A549 (cell line): ENCODE measurements around the gene LILRA6. TPM values are rescaled to one million over a fixed set of nuclear protein-coding genes. Genes with fewer than 3 reads are reported as not detected.

Source experiments
- ATAC-seq, 2 experiments: fragments of 200-7000 bp in 1 of 2; fragments of >200 bp in 1 of 2; cut with Nextera tagmentation in 1 of 2; cut with Tn5 transposase in 1 of 2; 3 replicates each; pipeline versions ENCODE4 v1.8.0 to v1.9.1; 2018 to 2020; ENCODE audit warnings: mild to moderate bottlenecking in 1 of 2, moderate library complexity in 1 of 2
- CTCF ChIA-PET: fragments of 300-600 bp; sonication (Branson Sonifier 250); formaldehyde crosslinking; extraction: SDS; loops from one replicate; lab custom pipeline; 2021; ENCODE audit warnings: antibody characterized with exemption, inconsistent platforms; lab: Yijun Ruan, JAX
- POLR2A ChIA-PET: fragments of 350-600 bp; formaldehyde crosslinking; extraction: SDS; loops from one replicate; lab custom pipeline; 2021; ENCODE audit warnings: antibody characterized with exemption, inconsistent platforms; lab: Yijun Ruan, JAX
- DNase-seq, 2 experiments: peaks; one replicate each; pipeline versions ENCODE4 v3.0.0 to v3.0.0-alpha.2; 2011 to 2016; ENCODE audit warnings: low read depth in 1 of 2, low spot score in 1 of 2
- FAIRE-seq: peaks from 2 replicates; lab custom pipeline; 2011; peaks lifted over from hg19 to GRCh38; lab: Jason Lieb, UNC
- H3K27ac ChIP-seq, 2 experiments: fragments of >200 bp; sonication (Bioruptor Twin); formaldehyde crosslinking; 3 replicates each; pipeline ENCODE4 v1.5.1; 2016 to 2017
- H3K4me1 ChIP-seq: fragments of >200 bp; sonication (Bioruptor Twin); formaldehyde crosslinking; 3 replicates; pipeline ENCODE4 v1.6.1; 2016
- H3K4me2 ChIP-seq: fragments of >200 bp; sonication (Bioruptor Twin); formaldehyde crosslinking; 3 replicates; pipeline ENCODE4 v1.6.1; 2016
- H3K4me3 ChIP-seq: fragments of >200 bp; sonication (Bioruptor Twin); formaldehyde crosslinking; 3 replicates; pipeline ENCODE4 v1.5.1; 2016
- H3K9me3 ChIP-seq: fragments of >200 bp; sonication (Bioruptor Twin); formaldehyde crosslinking; 3 replicates; pipeline ENCODE4 v1.6.1; 2016
- CEBPB ChIP-seq, 2 experiments: fragments of >200 bp in 1 of 2; sonication (Bioruptor Twin) in 1 of 2; formaldehyde crosslinking in 1 of 2; IDR thresholded peaks; 2 replicates each; pipeline ENCODE4 v1.6.1; 2012 to 2016
- ESRRA ChIP-seq: fragments of 150-350 bp; IDR thresholded peaks from 2 replicates; pipeline ENCODE4 v1.6.1; 2014; ENCODE audit warnings: mild to moderate bottlenecking, low read length, borderline replicate concordance
- FOSL2 ChIP-seq, 2 experiments: fragments of 450-650 bp in 1 of 2; fragments of >200 bp in 1 of 2; sonication (Bioruptor Twin) in 1 of 2; formaldehyde crosslinking; IDR thresholded peaks; 2 replicates each; pipeline versions ENCODE4 v1.5.0 to v1.6.1; 2016 to 2020; ENCODE audit warnings: mild to moderate bottlenecking in 1 of 2, moderate library complexity in 1 of 2
- GATA3 ChIP-seq: IDR thresholded peaks from 2 replicates; pipeline ENCODE4 v1.6.1; 2012; ENCODE audit warnings: borderline replicate concordance
- HOXA7 ChIP-seq: fragments of 250-450 bp; sonication (Bioruptor Pico); IDR thresholded peaks from 2 replicates; pipeline ENCODE4 v1.5.0; 2020; ENCODE audit warnings: mild to moderate bottlenecking, moderate library complexity
- HOXB5 ChIP-seq: fragments of 250-450 bp; sonication (Bioruptor Pico); IDR thresholded peaks from 2 replicates; pipeline ENCODE4 v1.5.0; 2020; ENCODE audit warnings: mild to moderate bottlenecking, moderate library complexity
- JUN ChIP-seq, 2 experiments: fragments of >200 bp; sonication (Bioruptor Twin); formaldehyde crosslinking; IDR thresholded peaks; 2 replicates in 1 of 2; 3 replicates in 1 of 2; pipeline ENCODE4 v1.6.1; 2016 to 2017
- KDM1A ChIP-seq: fragments of 200-600 bp; sonication (generic); IDR thresholded peaks from 2 replicates; pipeline ENCODE4 v1.6.1; 2016; ENCODE audit warnings: low read depth, mild to moderate bottlenecking
- KDM5A ChIP-seq: fragments of 200-600 bp; sonication (generic); IDR thresholded peaks from 2 replicates; pipeline ENCODE4 v1.6.1; 2016; ENCODE audit warnings: antibody characterized with exemption, mild to moderate bottlenecking
- NFE2L2 ChIP-seq: fragments of 150-350 bp; conservative IDR thresholded peaks from 2 replicates; pipeline ENCODE4 v1.6.1; 2014; ENCODE audit warnings: low read length
- POLR2A ChIP-seq: IDR thresholded peaks from 2 replicates; pipeline ENCODE4 v1.6.1; 2012; ENCODE audit warnings: mild to moderate bottlenecking, low read length
- POLR2AphosphoS2 ChIP-seq: conservative IDR thresholded peaks from 2 replicates; pipeline ENCODE4 v1.6.1; 2012; ENCODE audit warnings: low read length, improper control_type of control experiment, inconsistent platforms
- RFX5 ChIP-seq: fragments of 450-650 bp; IDR thresholded peaks from 2 replicates; pipeline ENCODE4 v1.7.1; 2014; ENCODE audit warnings: antibody characterized with exemption, mild to moderate bottlenecking, moderate library complexity
- SREBF2 ChIP-seq: fragments of 450-650 bp; IDR thresholded peaks from 2 replicates; pipeline ENCODE4 v1.6.1; 2014; ENCODE audit warnings: mild to moderate bottlenecking, moderate library complexity
- TP53 ChIP-seq: fragments of 250-450 bp; sonication (Bioruptor Pico); IDR thresholded peaks from 2 replicates; pipeline ENCODE4 v1.5.0; 2021; ENCODE audit warnings: mild to moderate bottlenecking, moderate library complexity
- ZSCAN20 ChIP-seq: fragments of 250-450 bp; sonication (Bioruptor Pico); IDR thresholded peaks from 2 replicates; pipeline ENCODE4 v1.8.0; 2022; ENCODE audit warnings: mild to moderate bottlenecking, moderate library complexity
- WGBS: methylation state at CpG from one replicate; pipeline ENCODE4 v1.1.6; 2017; ENCODE audit errors: missing lambda C conversion rate; 5-methylcytosine and 5-hydroxymethylcytosine counted together
- polyA plus RNA-seq, 4 experiments: library from polyadenylated mRNA; depleted of rRNA in 3 of 4; stranded (reverse); fragments of >200 nt; fragmentation: RNase III in 1 of 4; extraction: RNeasy Plus Mini Kit Qiagen cat#74134 plus additional on column Dnase treatment in 1 of 4; gene quantifications; 2 replicates in 3 of 4; 3 replicates in 1 of 4; pipeline ENCODE4 v1.2.3, GENCODE V29; 2011 to 2017
- TF ChIP-seq, protein P1 (sequence below): fragments of 250-450 bp; sonication (Bioruptor Pico); IDR thresholded peaks from 2 replicates; pipeline ENCODE4 v1.5.0; 2021; ENCODE audit warnings: mild to moderate bottlenecking, moderate library complexity, borderline replicate concordance
- TF ChIP-seq, protein P2 (sequence below): fragments of 200-600 bp; sonication (generic); IDR thresholded peaks from 2 replicates; pipeline ENCODE4 v1.6.1; 2016; ENCODE audit warnings: antibody characterized with exemption, mild to moderate bottlenecking, moderate library complexity
- TF ChIP-seq, protein P3 (sequence below): fragments of >200 bp; sonication (Bioruptor Twin); formaldehyde crosslinking; IDR thresholded peaks from 3 replicates; pipeline ENCODE4 v1.6.1; 2016

LILRA6 gene
- polyA plus RNA-seq, 2 of the 4 experiments (the other 2 are of a cell fraction): not detected

DNA sequence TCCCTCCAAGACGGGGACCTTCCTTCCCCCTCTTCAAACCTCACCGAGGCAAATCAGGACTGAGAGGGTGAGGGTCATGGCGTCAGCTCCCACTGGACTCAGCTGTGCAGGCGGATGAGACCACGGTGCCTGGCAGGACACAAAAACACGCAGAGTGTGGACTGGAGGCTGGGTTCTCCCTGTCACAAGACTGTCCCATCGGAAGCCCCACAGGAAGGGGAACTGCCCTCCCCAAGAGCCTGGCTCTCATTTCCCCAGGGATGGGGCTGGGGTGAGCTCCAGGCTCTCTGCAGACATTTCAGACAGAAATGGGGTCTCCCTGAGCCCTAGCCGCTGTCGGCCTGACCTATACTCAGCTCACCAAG lies 14.5 kb upstream of the LILRA6 start, which contains the start of gene LILRB5:
TSS of gene LILRB5 (minus strand) at position 158 of the 365 bp plus-strand sequence. CDS start at position 78, 80 bp downstream.
- no peak within 1 kb of the TSS for H3K4me2 ChIP-seq
- no peaks in the 10 kb centered on the region for H3K9me3 ChIP-seq
- DNase-seq (no peak), ATAC-seq (peak; percentile 5 to 22; a peak in 2 of 6 replicates), FAIRE-seq (no peak)
- POLR2A ChIA-PET: no interaction called here
- TF ChIP-seq HOXB5 (CRISPR knock-in tag): no peak
- TF ChIP-seq SREBF2: no peak
- TF ChIP-seq CEBPB (IDR thresholded peaks at IDR 0.05): no peak
- TF ChIP-seq KDM5A: no peak
- no peak for TF ChIP-seq TP53
- TF ChIP-seq, protein P1, sequence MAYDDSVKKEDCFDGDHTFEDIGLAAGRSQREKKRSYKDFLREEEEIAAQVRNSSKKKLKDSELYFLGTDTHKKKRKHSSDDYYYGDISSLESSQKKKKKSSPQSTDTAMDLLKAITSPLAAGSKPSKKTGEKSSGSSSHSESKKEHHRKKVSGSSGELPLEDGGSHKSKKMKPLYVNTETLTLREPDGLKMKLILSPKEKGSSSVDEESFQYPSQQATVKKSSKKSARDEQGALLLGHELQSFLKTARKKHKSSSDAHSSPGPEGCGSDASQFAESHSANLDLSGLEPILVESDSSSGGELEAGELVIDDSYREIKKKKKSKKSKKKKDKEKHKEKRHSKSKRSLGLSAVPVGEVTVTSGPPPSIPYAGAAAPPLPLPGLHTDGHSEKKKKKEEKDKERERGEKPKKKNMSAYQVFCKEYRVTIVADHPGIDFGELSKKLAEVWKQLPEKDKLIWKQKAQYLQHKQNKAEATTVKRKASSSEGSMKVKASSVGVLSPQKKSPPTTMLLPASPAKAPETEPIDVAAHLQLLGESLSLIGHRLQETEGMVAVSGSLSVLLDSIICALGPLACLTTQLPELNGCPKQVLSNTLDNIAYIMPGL (CRISPR knock-in tag): no peak
- TF ChIP-seq, protein P2, sequence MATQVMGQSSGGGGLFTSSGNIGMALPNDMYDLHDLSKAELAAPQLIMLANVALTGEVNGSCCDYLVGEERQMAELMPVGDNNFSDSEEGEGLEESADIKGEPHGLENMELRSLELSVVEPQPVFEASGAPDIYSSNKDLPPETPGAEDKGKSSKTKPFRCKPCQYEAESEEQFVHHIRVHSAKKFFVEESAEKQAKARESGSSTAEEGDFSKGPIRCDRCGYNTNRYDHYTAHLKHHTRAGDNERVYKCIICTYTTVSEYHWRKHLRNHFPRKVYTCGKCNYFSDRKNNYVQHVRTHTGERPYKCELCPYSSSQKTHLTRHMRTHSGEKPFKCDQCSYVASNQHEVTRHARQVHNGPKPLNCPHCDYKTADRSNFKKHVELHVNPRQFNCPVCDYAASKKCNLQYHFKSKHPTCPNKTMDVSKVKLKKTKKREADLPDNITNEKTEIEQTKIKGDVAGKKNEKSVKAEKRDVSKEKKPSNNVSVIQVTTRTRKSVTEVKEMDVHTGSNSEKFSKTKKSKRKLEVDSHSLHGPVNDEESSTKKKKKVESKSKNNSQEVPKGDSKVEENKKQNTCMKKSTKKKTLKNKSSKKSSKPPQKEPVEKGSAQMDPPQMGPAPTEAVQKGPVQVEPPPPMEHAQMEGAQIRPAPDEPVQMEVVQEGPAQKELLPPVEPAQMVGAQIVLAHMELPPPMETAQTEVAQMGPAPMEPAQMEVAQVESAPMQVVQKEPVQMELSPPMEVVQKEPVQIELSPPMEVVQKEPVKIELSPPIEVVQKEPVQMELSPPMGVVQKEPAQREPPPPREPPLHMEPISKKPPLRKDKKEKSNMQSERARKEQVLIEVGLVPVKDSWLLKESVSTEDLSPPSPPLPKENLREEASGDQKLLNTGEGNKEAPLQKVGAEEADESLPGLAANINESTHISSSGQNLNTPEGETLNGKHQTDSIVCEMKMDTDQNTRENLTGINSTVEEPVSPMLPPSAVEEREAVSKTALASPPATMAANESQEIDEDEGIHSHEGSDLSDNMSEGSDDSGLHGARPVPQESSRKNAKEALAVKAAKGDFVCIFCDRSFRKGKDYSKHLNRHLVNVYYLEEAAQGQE: no peak
- TF ChIP-seq ESRRA: no peak
- no peak for TF ChIP-seq JUN (IDR thresholded peaks at IDR 0.05)
- TF ChIP-seq RFX5: no peak
- no peak within 1 kb of the TSS for H3K4me3 ChIP-seq
- 17% methylated on average over 9 of the region's 9 CpGs for WGBS
- CTCF ChIA-PET: interaction anchor here (0.6 to 1.8 kb wide), 7 partner anchors 9 to 89 kb away, joined by 3 to 22 read pairs (median 3); no protein-coding TSS in a partner anchor
- H3K4me1 ChIP-seq: no peaks in the 10 kb centered on the region
- H3K27ac ChIP-seq: no peak within 1 kb of the TSS

DNA sequence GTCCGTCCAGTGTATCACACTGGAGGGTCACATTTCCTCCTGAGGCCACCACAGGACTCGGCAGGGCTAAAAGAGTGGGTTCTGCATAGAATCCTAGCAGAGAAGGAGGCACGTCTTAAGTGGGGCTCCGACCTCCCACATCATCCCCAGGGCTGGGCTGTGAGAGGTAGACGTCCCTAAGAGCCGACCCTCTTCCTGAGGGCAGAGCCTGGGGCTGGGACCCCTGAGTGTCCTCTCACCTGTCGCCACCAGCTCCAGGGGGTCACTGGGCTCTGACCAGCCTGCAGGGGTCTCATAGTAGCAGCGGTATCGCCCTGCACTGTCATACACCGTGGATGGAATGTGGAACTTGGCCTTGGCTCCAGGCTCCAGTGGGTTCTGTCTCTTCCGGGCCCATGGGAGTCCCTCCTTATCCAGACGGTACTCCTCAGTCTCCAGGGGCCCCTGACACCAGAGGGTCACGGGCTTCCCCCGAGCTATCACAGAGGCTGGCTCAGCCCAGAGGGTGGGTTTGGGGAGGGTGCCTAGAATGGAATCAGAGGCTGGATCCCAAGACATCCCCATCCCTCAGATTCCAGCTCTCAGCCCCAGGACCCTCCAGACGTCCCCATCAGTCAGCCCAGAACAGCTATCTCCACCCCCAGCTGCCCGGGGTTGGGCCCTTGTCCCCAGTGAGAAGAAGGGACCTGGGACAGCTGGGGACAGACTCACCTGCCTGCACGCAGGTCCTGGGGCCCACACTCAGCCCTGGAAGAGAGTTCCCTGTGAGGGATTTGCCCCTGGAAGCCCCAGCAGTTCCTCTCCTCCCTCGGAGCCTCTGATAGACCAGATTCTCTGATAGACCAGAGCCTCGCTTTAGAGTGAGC lies 13.9 kb upstream of the LILRA6 start:
- peak; percentile 9 to 35; a peak in 3 of 6 replicates for ATAC-seq
- POLR2A ChIA-PET: no interaction called here
- Histone ChIP-seq H3K4me1 (no peaks in the 10 kb centered on the region), H3K9me3 (no peaks in the 10 kb centered on the region), H3K4me2 (no peak overlapping the region), H3K27ac (no peak overlapping the region)
- CTCF ChIA-PET: interaction anchor here (1.0 to 1.8 kb wide), 2 partner anchors 10 kb away, joined by 4 to 22 read pairs; no protein-coding TSS in a partner anchor
- no peak for TF ChIP-seq POLR2A
- TF ChIP-seq GATA3: no peak
- TF ChIP-seq KDM1A: no peak
- TF ChIP-seq, protein P3, sequence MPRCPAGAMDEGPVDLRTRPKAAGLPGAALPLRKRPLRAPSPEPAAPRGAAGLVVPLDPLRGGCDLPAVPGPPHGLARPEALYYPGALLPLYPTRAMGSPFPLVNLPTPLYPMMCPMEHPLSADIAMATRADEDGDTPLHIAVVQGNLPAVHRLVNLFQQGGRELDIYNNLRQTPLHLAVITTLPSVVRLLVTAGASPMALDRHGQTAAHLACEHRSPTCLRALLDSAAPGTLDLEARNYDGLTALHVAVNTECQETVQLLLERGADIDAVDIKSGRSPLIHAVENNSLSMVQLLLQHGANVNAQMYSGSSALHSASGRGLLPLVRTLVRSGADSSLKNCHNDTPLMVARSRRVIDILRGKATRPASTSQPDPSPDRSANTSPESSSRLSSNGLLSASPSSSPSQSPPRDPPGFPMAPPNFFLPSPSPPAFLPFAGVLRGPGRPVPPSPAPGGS: no peak
- TF ChIP-seq, protein P2: no peak
- TF ChIP-seq CEBPB (IDR thresholded peaks at IDR 0.05): no peak
- TF ChIP-seq HOXA7: no peak
- no peak for TF ChIP-seq POLR2AphosphoS2
- TF ChIP-seq ZSCAN20 (CRISPR knock-in tag): no peak
- no peak for TF ChIP-seq FOSL2 (IDR thresholded peaks at IDR 0.05)
- TF ChIP-seq FOSL2 (CRISPR knock-in tag; IDR thresholded peaks at IDR 0.05): no peak
- no peak for TF ChIP-seq NFE2L2
- TF ChIP-seq, all 56 proteins: peak for 0
- no peak for DNase-seq
- H3K4me3 ChIP-seq: no peak overlapping the region
- 22% methylated on average over 19 of the region's 19 CpGs for WGBS
- no peak for FAIRE-seq
